NCI-H187 (cell line): ENCODE measurements around the gene MVP.
"Not testable (repeated sequence)": the region's sequence is repeated elsewhere in the genome, so short reads cannot be mapped to it uniquely, and the experiment has no call there.

Source experiments
- DNase-seq, 2 experiments: peaks; one replicate each; lab custom pipeline; 2025; lab: John Stamatoyannopoulos, UW

Gene MVP

GRCh38 chr16:29843931-29844330 lies 23.7 kb downstream of the MVP start:
- no peak for DNase-seq

- no peak for DNase-seq
Observed at GRCh38 chr16:29844575-29845331, 24.5 kb downstream of the MVP start.

GRCh38 chr16:29845656-29846055 lies 25.4 kb downstream of the MVP start:
- DNase-seq: no peak

GRCh38 chr16:29848420-29849297 lies 28.4 kb downstream of the MVP start:
- DNase-seq: peak; percentile 4 to 27

- DNase-seq: no peak
Observed at GRCh38 chr16:29849505-29849904, 29.2 kb downstream of the MVP start.

- DNase-seq: no peak
Observed at GRCh38 chr16:29850998-29851397, 30.7 kb downstream of the MVP start.

GRCh38 chr16:29852654-29853053 lies 32.4 kb downstream of the MVP start:
- no peak for DNase-seq

GRCh38 chr16:29854520-29855100 lies 34.3 kb downstream of the MVP start:
- DNase-seq: no peak

- DNase-seq: no peak
Observed at GRCh38 chr16:29857133-29857760, 37.0 kb downstream of the MVP start.

GRCh38 chr16:29858149-29858849 lies 38.0 kb downstream of the MVP start:
- DNase-seq: no peak

- DNase-seq: no peak
Observed at GRCh38 chr16:29858974-29859373, 38.7 kb downstream of the MVP start.

GRCh38 chr16:29860218-29860617 lies 40.0 kb downstream of the MVP start:
- no peak for DNase-seq

GRCh38 chr16:29862383-29862883 lies 42.2 kb downstream of the MVP start:
- no peak for DNase-seq

GRCh38 chr16:29862884-29863668 lies 42.8 kb downstream of the MVP start, which contains the start of gene CDIPT:
Gene CDIPT, minus strand, starts transcription at chr16:29863226. Its CDS starts 369 bp downstream, at chr16:29862857.
- DNase-seq: peak; percentile 87 to 93

GRCh38 chr16:29863669-29863984 lies 43.4 kb downstream of the MVP start:
- DNase-seq: no peak

- DNase-seq: no peak
Observed at GRCh38 chr16:29864205-29864604, 43.9 kb downstream of the MVP start.

GRCh38 chr16:29868396-29869009 lies 48.2 kb downstream of the MVP start:
- no peak for DNase-seq

- DNase-seq: not testable (repeated sequence)
Observed at GRCh38 chr16:29869067-29869466, 48.8 kb downstream of the MVP start.

- DNase-seq: no peak
Observed at GRCh38 chr16:29871822-29872546, 51.7 kb downstream of the MVP start.

GRCh38 chr16:29873319-29873718 lies 53.1 kb downstream of the MVP start:
- no peak for DNase-seq
